Erythroblast (primary cell): ENCODE results near the gene CTBP2.

Source experiments
- GATA1 ChIP-seq: IDR thresholded peaks from 2 replicates; pipeline ENCODE4 v1.6.1; 2011; ENCODE audit warnings: low read depth, mild to moderate bottlenecking, control low read depth, low read length, moderate library complexity
- POLR2A ChIP-seq: IDR thresholded peaks from 2 replicates; pipeline ENCODE4 v1.6.1; 2011; ENCODE audit warnings: mild to moderate bottlenecking, low read length

DNA sequence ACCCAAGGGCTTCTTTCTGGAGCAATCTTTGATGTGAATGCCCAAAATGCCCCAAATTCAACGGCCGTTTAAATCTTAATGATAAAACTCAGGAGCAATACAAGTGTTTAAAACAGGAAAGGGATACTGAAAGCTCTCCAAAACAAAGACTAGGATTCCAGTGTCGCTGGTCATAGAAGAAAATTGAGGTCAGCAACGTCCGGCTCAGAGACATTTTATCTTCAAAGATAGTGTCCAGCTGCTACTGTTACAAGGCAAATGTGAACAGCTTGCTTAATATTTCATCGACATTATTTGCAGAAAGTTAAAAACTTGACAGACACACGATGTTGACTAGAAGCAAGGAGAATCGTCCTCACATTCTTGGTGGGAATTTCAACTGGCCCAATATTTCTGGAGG lies 15.4 kb upstream of the CTBP2 start:
- TF ChIP-seq POLR2A (no peak), GATA1 (no peak)
